ENCODE data around the gene SFMBT2.

Gene SFMBT2

GRCh38 chr10:7374795-7375194 lies 36.0 kb downstream of the SFMBT2 start:
- in situ Hi-C loops (cut with MboI; ENCODE audit: low sequenced_read_pairs), result no loop called here

GRCh38 chr10:7373039-7373438 lies 37.8 kb downstream of the SFMBT2 start:
- in situ Hi-C loops (cut with MboI; ENCODE audit: low sequenced_read_pairs), result no loop called here

GRCh38 chr10:7372504-7372903 lies 38.3 kb downstream of the SFMBT2 start:
- in situ Hi-C loops (cut with MboI; ENCODE audit: low sequenced_read_pairs), result no loop called here

- in situ Hi-C loops (cut with MboI; ENCODE audit: low sequenced_read_pairs), result no loop called here
Measured at GRCh38 chr10:7370511-7370910, 40.3 kb downstream of the SFMBT2 start.

- in situ Hi-C loops (cut with MboI; ENCODE audit: low sequenced_read_pairs), result no loop called here
Measured at GRCh38 chr10:7365027-7365745, 45.6 kb downstream of the SFMBT2 start.

- in situ Hi-C loops (cut with MboI; ENCODE audit: low sequenced_read_pairs), result no loop called here
Measured at GRCh38 chr10:7364474-7364873, 46.4 kb downstream of the SFMBT2 start.

- in situ Hi-C loops (cut with MboI; ENCODE audit: low sequenced_read_pairs), result no loop called here
Measured at GRCh38 chr10:7363700-7364099, 47.1 kb downstream of the SFMBT2 start.

GRCh38 chr10:7362471-7362870 lies 48.4 kb downstream of the SFMBT2 start:
- in situ Hi-C loops (cut with MboI; ENCODE audit: low sequenced_read_pairs), result no loop called here

GRCh38 chr10:7361316-7361715 lies 49.5 kb downstream of the SFMBT2 start:
- in situ Hi-C loops (cut with MboI; ENCODE audit: low sequenced_read_pairs), result no loop called here

GRCh38 chr10:7359954-7360353 lies 50.9 kb downstream of the SFMBT2 start:
- in situ Hi-C loops (cut with MboI; ENCODE audit: low sequenced_read_pairs), result no loop called here

- in situ Hi-C loops (cut with MboI; ENCODE audit: low sequenced_read_pairs), result no loop called here
Measured at GRCh38 chr10:7359356-7359755, 51.5 kb downstream of the SFMBT2 start.

GRCh38 chr10:7357193-7357592 lies 53.6 kb downstream of the SFMBT2 start:
- in situ Hi-C loops (cut with MboI; ENCODE audit: low sequenced_read_pairs), result no loop called here

- in situ Hi-C loops (cut with MboI; ENCODE audit: low sequenced_read_pairs), result no loop called here
Measured at GRCh38 chr10:7354330-7355047, 56.3 kb downstream of the SFMBT2 start.

- in situ Hi-C loops (cut with MboI; ENCODE audit: low sequenced_read_pairs), result no loop called here
Measured at GRCh38 chr10:7351894-7352293, 58.9 kb downstream of the SFMBT2 start.

- in situ Hi-C loops (cut with MboI; ENCODE audit: low sequenced_read_pairs), result no loop called here
Measured at GRCh38 chr10:7350541-7351195, 60.2 kb downstream of the SFMBT2 start.

- in situ Hi-C loops (cut with MboI; ENCODE audit: low sequenced_read_pairs), result no loop called here
Measured at GRCh38 chr10:7345717-7346116, 65.1 kb downstream of the SFMBT2 start.

- in situ Hi-C loops (cut with MboI; ENCODE audit: low sequenced_read_pairs), result no loop called here
Measured at GRCh38 chr10:7343040-7343439, 67.8 kb downstream of the SFMBT2 start.

GRCh38 chr10:7340179-7340874 lies 70.5 kb downstream of the SFMBT2 start:
- in situ Hi-C loops (cut with MboI; ENCODE audit: low sequenced_read_pairs), result no loop called here

GRCh38 chr10:7339510-7339909 lies 71.3 kb downstream of the SFMBT2 start:
- in situ Hi-C loops (cut with MboI; ENCODE audit: low sequenced_read_pairs), result no loop called here

- in situ Hi-C loops (cut with MboI; ENCODE audit: low sequenced_read_pairs), result no loop called here
Measured at GRCh38 chr10:7338469-7338868, 72.4 kb downstream of the SFMBT2 start.

- in situ Hi-C loops (cut with MboI; ENCODE audit: low sequenced_read_pairs), result no loop called here
Measured at GRCh38 chr10:7337431-7338171, 73.2 kb downstream of the SFMBT2 start.
